Testis (tissue), 2 donors: ENCODE data around the gene FCHSD2.

ENCODE experiments used
- CTCF ChIP-seq, 3 experiments: fragments of 450-650 bp in 2 of 3; fragments of 200-600 bp in 1 of 3; sonication (generic) in 1 of 3; IDR thresholded peaks; one replicate each; pipeline ENCODE4 v1.5.1; 2016 to 2019; ENCODE audit warnings: antibody characterized with exemption in 3 of 3, mild to moderate bottlenecking in 2 of 3, moderate library complexity in 1 of 3
- POLR2A ChIP-seq: fragments of 450-650 bp; IDR thresholded peaks from one replicate; pipeline ENCODE4 v1.6.1; 2017; ENCODE audit warnings: antibody characterized with exemption, mild to moderate bottlenecking, moderate library complexity

GRCh38 chr11:73158356-73159051 lies 16.4 kb upstream of the FCHSD2 start:
- TF ChIP-seq CTCF (IDR thresholded peaks at IDR 0.05) = no peak
- TF ChIP-seq POLR2A = no peak
